HepG2 (cell line): ENCODE data around the gene TAF3. TPM values are rescaled to one million over a fixed set of nuclear protein-coding genes. Genes with fewer than 3 reads are reported as not detected.

Experiments used
- AGO2 ChIP-seq: fragments of 200-400 bp; formaldehyde crosslinking; optimal IDR thresholded peaks from 2 replicates; pipeline ENCODE3; 2017; ENCODE audit warnings: mild to moderate bottlenecking, low read depth, low read length, moderate library complexity
- ATM ChIP-seq: fragments of 450-650 bp; IDR thresholded peaks from 2 replicates; pipeline ENCODE4 v1.7.1; 2017; ENCODE audit warnings: mild to moderate bottlenecking, borderline replicate concordance
- FOXK1 ChIP-seq: sonication (generic); formaldehyde crosslinking; IDR thresholded peaks from 2 replicates; pipeline ENCODE4 v1.4.0; 2020; ENCODE audit warnings: low read depth, missing genetic modification reagents, borderline replicate concordance
- KLF11 ChIP-seq: IDR thresholded peaks from 2 replicates; pipeline ENCODE4 v1.6.1; 2016; ENCODE audit warnings: missing compliant biosample characterization
- MTA3 ChIP-seq: sonication (generic); formaldehyde crosslinking; IDR thresholded peaks from 2 replicates; pipeline ENCODE4 v1.4.0; 2020; ENCODE audit warnings: missing genetic modification reagents
- NRL ChIP-seq: sonication (generic); formaldehyde crosslinking; IDR thresholded peaks from 2 replicates; pipeline ENCODE4 v1.5.0; 2020; ENCODE audit warnings: missing genetic modification reagents, mild to moderate bottlenecking, moderate library complexity, borderline replicate concordance
- PHF5A ChIP-seq: IDR thresholded peaks from one replicate; pipeline ENCODE4 v1.6.1; 2018; ENCODE audit warnings: low read depth, missing genetic modification reagents; ENCODE audit not compliant: unreplicated experiment
- SIX1 ChIP-seq: sonication (generic); formaldehyde crosslinking; IDR thresholded peaks from 2 replicates; pipeline ENCODE4 v1.4.0; 2020; ENCODE audit warnings: missing genetic modification reagents, borderline replicate concordance
- SIX4 ChIP-seq: sonication (generic); formaldehyde crosslinking; IDR thresholded peaks from 2 replicates; pipeline ENCODE4 v1.4.0; 2020; ENCODE audit warnings: missing genetic modification reagents
- SMAD9 ChIP-seq: sonication (generic); formaldehyde crosslinking; IDR thresholded peaks from 2 replicates; pipeline ENCODE4 v1.5.1; 2020; ENCODE audit warnings: mild to moderate bottlenecking, missing genetic modification reagents
- TGIF2 ChIP-seq: IDR thresholded peaks from 2 replicates; pipeline ENCODE4 v1.6.1; 2016; ENCODE audit warnings: control low read depth, missing compliant biosample characterization
- ZBTB20 ChIP-seq: sonication (generic); formaldehyde crosslinking; IDR thresholded peaks from 2 replicates; pipeline ENCODE4 v1.8.1; 2023; ENCODE audit warnings: missing genetic modification reagents, low read depth, mild to moderate bottlenecking, borderline replicate concordance
- ZFP62 ChIP-seq: sonication (generic); formaldehyde crosslinking; IDR thresholded peaks from 2 replicates; pipeline ENCODE4 v1.4.0; 2020; ENCODE audit warnings: missing genetic modification reagents
- ZMAT3 ChIP-seq: sonication (generic); formaldehyde crosslinking; conservative IDR thresholded peaks from 2 replicates; pipeline ENCODE4 v1.7.0; 2021; ENCODE audit warnings: missing genetic modification reagents
- ZNF143 ChIP-seq: sonication (generic); formaldehyde crosslinking; IDR thresholded peaks from 2 replicates; pipeline ENCODE4 v1.4.0; 2020; ENCODE audit warnings: missing genetic modification reagents
- ZNF235 ChIP-seq: sonication (generic); formaldehyde crosslinking; IDR thresholded peaks from 2 replicates; pipeline ENCODE4 v1.8.1; 2023; ENCODE audit warnings: mild to moderate bottlenecking, missing genetic modification reagents, borderline replicate concordance
- ZNF382 ChIP-seq: sonication (generic); formaldehyde crosslinking; IDR thresholded peaks from 2 replicates; pipeline ENCODE4 v1.5.0; 2020; ENCODE audit warnings: missing genetic modification reagents, mild to moderate bottlenecking, borderline replicate concordance
- ZNF550 ChIP-seq: sonication (generic); formaldehyde crosslinking; IDR thresholded peaks from 2 replicates; pipeline ENCODE4 v1.4.0; 2020; ENCODE audit warnings: mild to moderate bottlenecking, missing genetic modification reagents, borderline replicate concordance
- ZNF564 ChIP-seq: sonication (generic); formaldehyde crosslinking; IDR thresholded peaks from 2 replicates; pipeline ENCODE4 v1.8.1; 2023; ENCODE audit warnings: mild to moderate bottlenecking, missing genetic modification reagents
- ZNF777 ChIP-seq: sonication (generic); formaldehyde crosslinking; IDR thresholded peaks from 2 replicates; pipeline ENCODE4 v1.4.0; 2020; ENCODE audit warnings: missing genetic modification reagents
- polyA plus RNA-seq, 8 experiments: library from polyadenylated mRNA; depleted of rRNA in 3 of 8; stranded (reverse) in 7 of 8; unstranded in 1 of 8; fragments of >200 nt; fragmentation: Illumina TruSeq in 4 of 8; extraction: Trizol in 4 of 8; gene quantifications; 2 replicates each; pipeline versions ENCODE4 v1.2.1 to v1.2.3, GENCODE V29; 2011 to 2016; ENCODE audit warnings: low read depth in 4 of 8, missing spikeins in 1 of 8, mixed read lengths in 1 of 8; ENCODE audit not compliant: insufficient read depth in 1 of 8
- total RNA-seq, 5 experiments: library from RNA; depleted of rRNA; stranded (reverse); fragments of >200 nt; fragmentation: Illumina TruSeq; extraction: Trizol; gene quantifications; 2 replicates each; pipeline ENCODE4 v1.2.3, GENCODE V29; 2016; ENCODE audit warnings: low read depth in 1 of 5
- TF ChIP-seq, protein P1 (sequence below): sonication (generic); formaldehyde crosslinking; IDR thresholded peaks from 2 replicates; pipeline ENCODE4 v1.8.0; 2023; ENCODE audit warnings: mild to moderate bottlenecking, missing genetic modification reagents
- TF ChIP-seq, protein P2 (sequence below): sonication (generic); formaldehyde crosslinking; IDR thresholded peaks from 2 replicates; pipeline ENCODE4 v1.4.0; 2020; ENCODE audit warnings: mild to moderate bottlenecking, missing genetic modification reagents
- TF ChIP-seq, protein P3 (sequence below): sonication (generic); formaldehyde crosslinking; IDR thresholded peaks from 2 replicates; pipeline ENCODE4 v1.4.0; 2020; ENCODE audit warnings: missing genetic modification reagents, low read depth, mild to moderate bottlenecking, borderline replicate concordance
- TF ChIP-seq, protein P4 (sequence below): sonication (generic); formaldehyde crosslinking; IDR thresholded peaks from 2 replicates; pipeline ENCODE4 v1.5.0; 2020; ENCODE audit warnings: mild to moderate bottlenecking, missing genetic modification reagents
- TF ChIP-seq, protein P5 (sequence below): sonication (generic); formaldehyde crosslinking; IDR thresholded peaks from 2 replicates; pipeline ENCODE4 v1.8.0; 2022; ENCODE audit warnings: missing genetic modification reagents, mild to moderate bottlenecking, inconsistent platforms, borderline replicate concordance

TAF3 gene
- total and polyA plus RNA-seq, 2 of the 13 experiments (the other 11 are each of a cell fraction or from before 2014, with no cell fraction given): 1.7 to 2.9 TPM

DNA sequence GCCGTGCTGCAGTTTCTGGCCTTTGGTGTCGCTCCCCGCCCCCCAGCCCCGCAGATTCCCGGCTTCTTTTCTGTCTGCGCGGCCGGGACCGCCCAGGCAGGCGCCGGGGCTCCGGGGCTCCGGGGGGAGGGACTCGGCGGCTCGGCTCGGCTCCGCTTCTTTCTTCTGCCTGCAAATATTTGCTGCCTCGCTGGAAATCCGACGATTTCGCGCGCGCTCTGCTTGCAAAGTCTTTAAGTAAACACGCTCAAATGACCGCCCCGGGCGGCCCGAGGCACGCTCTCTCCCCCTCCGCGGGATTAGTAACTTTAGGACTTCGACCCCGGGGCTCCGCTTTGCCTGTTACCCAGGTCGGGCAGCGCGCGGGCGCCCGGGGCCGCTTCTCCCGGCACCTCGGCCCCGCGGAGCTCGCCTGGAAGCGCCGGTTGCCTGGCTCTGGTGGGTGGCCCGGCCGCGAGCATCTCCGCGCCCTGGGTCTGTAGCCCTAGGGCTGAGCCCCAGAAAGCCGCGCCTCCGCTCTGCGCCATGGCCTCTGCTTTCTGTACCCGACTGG lies 232.3 kb downstream of the TAF3 start (continued):
- TF ChIP-seq ZNF382 (CRISPR knock-in tag) (no peak), TGIF2 (CRISPR knock-in tag) (no peak), ZNF143 (no peak; the same call in 1 of the 2 replicates), ZMAT3 (CRISPR knock-in tag) (peak; percentile 42; the same call in 1 of the 2 replicates), SIX1 (peak; percentile 75), ZNF777 (peak; percentile 59; the same call in 1 of the 2 replicates), ZNF564 (no peak), SIX4 (peak; percentile 65), ZFP62 (CRISPR knock-in tag) (no peak), ZBTB20 (CRISPR knock-in tag) (no peak), NRL (CRISPR knock-in tag) (no peak; the same call in 1 of the 2 replicates), PHF5A (CRISPR knock-in tag) (no peak), AGO2 (no peak), MTA3 (CRISPR knock-in tag) (no peak), SMAD9 (CRISPR knock-in tag) (no peak), KLF11 (CRISPR knock-in tag) (no peak), ATM (no peak), ZNF550 (no peak), FOXK1 (CRISPR knock-in tag) (peak; percentile 58; the same call in 1 of the 2 replicates), ZNF235 (CRISPR knock-in tag) (no peak)
- TF ChIP-seq, protein P1, sequence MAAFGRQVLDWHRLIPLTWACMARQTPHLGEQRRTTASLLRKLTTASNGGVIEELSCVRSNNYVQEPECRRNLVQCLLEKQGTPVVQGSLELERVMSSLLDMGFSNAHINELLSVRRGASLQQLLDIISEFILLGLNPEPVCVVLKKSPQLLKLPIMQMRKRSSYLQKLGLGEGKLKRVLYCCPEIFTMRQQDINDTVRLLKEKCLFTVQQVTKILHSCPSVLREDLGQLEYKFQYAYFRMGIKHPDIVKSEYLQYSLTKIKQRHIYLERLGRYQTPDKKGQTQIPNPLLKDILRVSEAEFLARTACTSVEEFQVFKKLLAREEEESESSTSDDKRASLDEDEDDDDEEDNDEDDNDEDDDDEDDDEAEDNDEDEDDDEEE (CRISPR knock-in tag): no peak
- TF ChIP-seq, protein P2, sequence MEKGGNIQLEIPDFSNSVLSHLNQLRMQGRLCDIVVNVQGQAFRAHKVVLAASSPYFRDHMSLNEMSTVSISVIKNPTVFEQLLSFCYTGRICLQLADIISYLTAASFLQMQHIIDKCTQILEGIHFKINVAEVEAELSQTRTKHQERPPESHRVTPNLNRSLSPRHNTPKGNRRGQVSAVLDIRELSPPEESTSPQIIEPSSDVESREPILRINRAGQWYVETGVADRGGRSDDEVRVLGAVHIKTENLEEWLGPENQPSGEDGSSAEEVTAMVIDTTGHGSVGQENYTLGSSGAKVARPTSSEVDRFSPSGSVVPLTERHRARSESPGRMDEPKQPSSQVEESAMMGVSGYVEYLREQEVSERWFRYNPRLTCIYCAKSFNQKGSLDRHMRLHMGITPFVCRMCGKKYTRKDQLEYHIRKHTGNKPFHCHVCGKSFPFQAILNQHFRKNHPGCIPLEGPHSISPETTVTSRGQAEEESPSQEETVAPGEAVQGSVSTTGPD (CRISPR knock-in tag): no peak
- TF ChIP-seq, protein P3, sequence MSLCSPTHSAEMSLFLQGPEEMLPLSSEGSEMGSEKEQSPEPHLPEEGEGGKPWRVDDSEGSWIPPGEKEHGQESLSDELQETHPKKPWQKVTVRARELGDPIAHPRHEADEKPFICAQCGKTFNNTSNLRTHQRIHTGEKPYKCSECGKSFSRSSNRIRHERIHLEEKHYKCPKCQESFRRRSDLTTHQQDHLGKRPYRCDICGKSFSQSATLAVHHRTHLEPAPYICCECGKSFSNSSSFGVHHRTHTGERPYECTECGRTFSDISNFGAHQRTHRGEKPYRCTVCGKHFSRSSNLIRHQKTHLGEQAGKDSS (CRISPR knock-in tag): no peak
- TF ChIP-seq, protein P4, sequence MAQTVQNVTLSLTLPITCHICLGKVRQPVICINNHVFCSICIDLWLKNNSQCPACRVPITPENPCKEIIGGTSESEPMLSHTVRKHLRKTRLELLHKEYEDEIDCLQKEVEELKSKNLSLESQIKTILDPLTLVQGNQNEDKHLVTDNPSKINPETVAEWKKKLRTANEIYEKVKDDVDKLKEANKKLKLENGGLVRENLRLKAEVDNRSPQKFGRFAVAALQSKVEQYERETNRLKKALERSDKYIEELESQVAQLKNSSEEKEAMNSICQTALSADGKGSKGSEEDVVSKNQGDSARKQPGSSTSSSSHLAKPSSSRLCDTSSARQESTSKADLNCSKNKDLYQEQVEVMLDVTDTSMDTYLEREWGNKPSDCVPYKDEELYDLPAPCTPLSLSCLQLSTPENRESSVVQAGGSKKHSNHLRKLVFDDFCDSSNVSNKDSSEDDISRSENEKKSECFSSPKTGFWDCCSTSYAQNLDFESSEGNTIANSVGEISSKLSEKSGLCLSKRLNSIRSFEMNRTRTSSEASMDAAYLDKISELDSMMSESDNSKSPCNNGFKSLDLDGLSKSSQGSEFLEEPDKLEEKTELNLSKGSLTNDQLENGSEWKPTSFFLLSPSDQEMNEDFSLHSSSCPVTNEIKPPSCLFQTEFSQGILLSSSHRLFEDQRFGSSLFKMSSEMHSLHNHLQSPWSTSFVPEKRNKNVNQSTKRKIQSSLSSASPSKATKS (CRISPR knock-in tag): no peak
- TF ChIP-seq, protein P5, sequence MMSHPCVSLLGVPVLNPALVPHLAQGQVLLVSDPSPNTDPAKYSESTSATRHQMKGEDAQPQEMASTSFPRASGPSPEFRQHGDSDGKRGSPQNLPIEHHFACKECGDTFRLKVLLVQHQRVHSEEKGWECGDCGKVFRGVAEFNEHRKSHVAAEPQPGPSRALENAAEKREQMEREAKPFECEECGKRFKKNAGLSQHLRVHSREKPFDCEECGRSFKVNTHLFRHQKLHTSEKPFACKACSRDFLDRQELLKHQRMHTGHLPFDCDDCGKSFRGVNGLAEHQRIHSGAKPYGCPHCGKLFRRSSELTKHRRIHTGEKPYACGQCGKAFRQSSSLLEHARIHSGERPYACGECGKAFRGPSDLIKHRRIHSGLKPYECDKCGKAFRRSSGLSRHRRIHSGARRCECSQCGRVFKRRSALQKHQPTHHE (CRISPR knock-in tag): no peak
